ENCODE data around the gene H3-3A. TPM values are rescaled to one million over a fixed set of nuclear protein-coding genes. Genes with fewer than 3 reads are reported as not detected.
"Not testable (repeated sequence)": the region's sequence is repeated elsewhere in the genome, so short reads cannot be mapped to it uniquely, and the experiment has no call there.

The H3-3A gene
- total RNA-seq, 1 experiment from 2014 or later: 635 TPM

GRCh38 chr1:226086776-226087175 lies 24.3 kb downstream of the H3-3A start:
- peaks cover 12% of the 10 kb centered on the region for H3K4me1 Mint-ChIP-seq (ENCODE audit: insufficient read depth, unreplicated experiment)
- H3K27ac Mint-ChIP-seq (ENCODE audit: low read depth, unreplicated experiment): no peak overlapping the region
- ChIA-PET CTCF (interaction anchor here (0.5 kb wide), 1 partner anchor 1636 kb away, joined by 3 read pairs; no protein-coding TSS in a partner anchor), POLR2A (interaction anchor here (0.9 to 16.1 kb wide), 2 partner anchors 24 kb away, joined by 3 to 129 read pairs; partner anchors contain the start of gene H3-3A)
- no peaks in the 10 kb centered on the region for H3K27me3 Mint-ChIP-seq (ENCODE audit: insufficient read depth, unreplicated experiment)
- no peaks in the 10 kb centered on the region for H3K9me3 Mint-ChIP-seq (ENCODE audit: unreplicated experiment)
- no peak overlapping the region for H3K4me3 Mint-ChIP-seq (ENCODE audit: unreplicated experiment)
- no TSS peak for BruUV-seq (replicated peaks)
- TF ChIP-seq CTCF (IDR thresholded peaks at IDR 0.05; ENCODE audit: unreplicated experiment): no peak
- DNase-seq (ENCODE audit: unreplicated experiment): no peak
- intact Hi-C loops (cut with micrococcal nuclease): no loop called here
- H3K36me3 Mint-ChIP-seq (ENCODE audit: insufficient read depth, unreplicated experiment): peaks cover 3% of the 10 kb centered on the region

GRCh38 chr1:226091461-226091860 lies 28.9 kb downstream of the H3-3A start:
- Mint-ChIP-seq H3K4me3 (ENCODE audit: unreplicated experiment) (no peak overlapping the region), H3K27me3 (ENCODE audit: insufficient read depth, unreplicated experiment) (no peaks in the 10 kb centered on the region), H3K27ac (ENCODE audit: low read depth, unreplicated experiment) (no peak overlapping the region), H3K9me3 (ENCODE audit: unreplicated experiment) (no peaks in the 10 kb centered on the region), H3K36me3 (ENCODE audit: insufficient read depth, unreplicated experiment) (peaks cover 5% of the 10 kb centered on the region), H3K4me1 (ENCODE audit: insufficient read depth, unreplicated experiment) (peaks cover 6% of the 10 kb centered on the region)
- TF ChIP-seq CTCF (IDR thresholded peaks at IDR 0.05; ENCODE audit: unreplicated experiment): no peak
- ChIA-PET POLR2A (interaction anchor here (0.8 to 16.1 kb wide), 4 partner anchors 8 to 19 kb away, joined by 4 to 129 read pairs (median 22); no protein-coding TSS in a partner anchor), CTCF (interaction anchor here (0.6 to 2.5 kb wide), 4 partner anchors 15 to 106 kb away, joined by 3 to 8 read pairs (median 3); no protein-coding TSS in a partner anchor)
- intact Hi-C loops (cut with micrococcal nuclease): no loop called here
- no TSS peak for BruUV-seq (replicated peaks)
- DNase-seq (ENCODE audit: unreplicated experiment): no peak

GRCh38 chr1:226092048-226092820 lies 29.7 kb downstream of the H3-3A start:
- POLR2A ChIA-PET: interaction anchor here (0.6 to 16.1 kb wide), 5 partner anchors 8 to 29 kb away, joined by 3 to 129 read pairs (median 12); partner anchors contain the start of gene H3-3A
- DNase-seq (ENCODE audit: unreplicated experiment); H3K27me3 Mint-ChIP-seq (ENCODE audit: insufficient read depth, unreplicated experiment); H3K4me3 Mint-ChIP-seq (ENCODE audit: unreplicated experiment); H3K9me3 Mint-ChIP-seq (ENCODE audit: unreplicated experiment); H3K36me3 Mint-ChIP-seq (ENCODE audit: insufficient read depth, unreplicated experiment); H3K4me1 Mint-ChIP-seq (ENCODE audit: insufficient read depth, unreplicated experiment); BruUV-seq (replicated peaks); H3K27ac Mint-ChIP-seq (ENCODE audit: low read depth, unreplicated experiment); intact Hi-C loops (cut with micrococcal nuclease): not testable (repeated sequence)
- CTCF ChIA-PET: interaction anchor here (0.6 to 2.2 kb wide), 8 partner anchors 8 to 106 kb away, joined by 3 to 13 read pairs (median 4); no protein-coding TSS in a partner anchor

GRCh38 chr1:226092965-226093364 lies 30.4 kb downstream of the H3-3A start:
- no peak for TF ChIP-seq CTCF (IDR thresholded peaks at IDR 0.05; ENCODE audit: unreplicated experiment)
- Mint-ChIP-seq H3K4me1 (ENCODE audit: insufficient read depth, unreplicated experiment) (peaks cover 17% of the 10 kb centered on the region), H3K36me3 (ENCODE audit: insufficient read depth, unreplicated experiment) (peaks cover 5% of the 10 kb centered on the region), H3K4me3 (ENCODE audit: unreplicated experiment) (no peak overlapping the region), H3K9me3 (ENCODE audit: unreplicated experiment) (no peaks in the 10 kb centered on the region), H3K27ac (ENCODE audit: low read depth, unreplicated experiment) (no peak overlapping the region), H3K27me3 (ENCODE audit: insufficient read depth, unreplicated experiment) (no peaks in the 10 kb centered on the region)
- intact Hi-C loops (cut with micrococcal nuclease): no loop called here
- POLR2A ChIA-PET: interaction anchor here (0.6 to 16.1 kb wide), 7 partner anchors 9 to 68 kb away, joined by 3 to 129 read pairs (median 6); partner anchors contain the start of gene H3-3A
- BruUV-seq (replicated peaks): no TSS peak
- CTCF ChIA-PET: interaction anchor here (1.1 to 2.2 kb wide), 6 partner anchors 8 to 33 kb away, joined by 4 to 13 read pairs (median 4); no protein-coding TSS in a partner anchor
- DNase-seq (ENCODE audit: unreplicated experiment): peak; percentile 61
